Activated CD4-positive, CD25-positive, alpha-beta regulatory T cell treated with anti-CD3 and anti-CD28 coated beads, Interleukin-2, amount 50 U/mL, for 24 hours (primary cell): ENCODE measurements around the gene AKT2.

ENCODE experiments used
- ATAC-seq, 2 donors: fragments of 150-1000 bp; cut with Tn5 transposase; one replicate each; pipeline ENCODE4 v1.10.0; 2021; ENCODE audit warnings: mild to moderate bottlenecking in 1 of 2, moderate library complexity in 1 of 2

Gene AKT2

DNA sequence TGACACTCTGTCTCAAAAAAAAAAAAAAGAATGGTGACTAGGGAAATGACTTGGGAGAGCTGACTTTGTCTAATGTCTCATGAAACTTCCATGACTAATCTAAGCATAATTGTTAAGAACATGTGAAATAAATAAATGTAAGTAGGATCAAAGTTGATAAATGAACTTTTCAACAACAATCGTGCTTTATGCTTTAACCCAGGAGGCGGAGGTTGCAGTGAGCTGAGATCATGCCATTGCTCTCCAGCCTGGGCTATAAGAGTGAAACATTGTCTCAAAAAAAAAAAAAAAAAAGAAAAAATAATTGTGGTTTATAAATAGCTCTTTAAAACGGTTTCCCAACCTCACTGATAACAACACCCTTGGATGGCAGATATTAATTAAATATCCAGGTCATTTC lies 12.9 kb upstream of the AKT2 start:
- no peak for ATAC-seq

DNA sequence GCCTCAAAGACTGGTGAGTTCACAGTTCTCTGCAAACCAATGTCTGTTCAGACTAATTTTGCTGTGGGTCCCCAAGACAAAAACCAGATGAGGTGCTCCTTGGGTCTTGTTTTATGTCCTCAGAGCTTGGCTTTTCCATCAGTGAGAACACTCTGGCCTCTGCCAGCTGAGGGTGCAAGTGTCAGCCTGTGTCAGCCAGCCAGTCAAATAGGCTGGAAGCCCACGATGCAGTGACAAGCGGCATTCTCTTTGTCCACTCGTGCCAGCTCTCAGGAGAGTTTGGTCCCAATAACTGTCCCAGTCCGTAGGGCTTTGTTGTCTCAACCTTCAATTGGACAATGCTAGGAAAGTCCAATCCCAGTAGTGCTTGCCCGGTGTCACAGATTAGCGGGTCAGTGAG lies 9.4 kb upstream of the AKT2 start:
- ATAC-seq = no peak

- no peak for ATAC-seq
Measured at GRCh38 chr19:40286971-40287421, 1.9 kb upstream of the AKT2 start.

- no peak for ATAC-seq
Measured at GRCh38 chr19:40286235-40286970, 1.3 kb upstream of the AKT2 start.

DNA sequence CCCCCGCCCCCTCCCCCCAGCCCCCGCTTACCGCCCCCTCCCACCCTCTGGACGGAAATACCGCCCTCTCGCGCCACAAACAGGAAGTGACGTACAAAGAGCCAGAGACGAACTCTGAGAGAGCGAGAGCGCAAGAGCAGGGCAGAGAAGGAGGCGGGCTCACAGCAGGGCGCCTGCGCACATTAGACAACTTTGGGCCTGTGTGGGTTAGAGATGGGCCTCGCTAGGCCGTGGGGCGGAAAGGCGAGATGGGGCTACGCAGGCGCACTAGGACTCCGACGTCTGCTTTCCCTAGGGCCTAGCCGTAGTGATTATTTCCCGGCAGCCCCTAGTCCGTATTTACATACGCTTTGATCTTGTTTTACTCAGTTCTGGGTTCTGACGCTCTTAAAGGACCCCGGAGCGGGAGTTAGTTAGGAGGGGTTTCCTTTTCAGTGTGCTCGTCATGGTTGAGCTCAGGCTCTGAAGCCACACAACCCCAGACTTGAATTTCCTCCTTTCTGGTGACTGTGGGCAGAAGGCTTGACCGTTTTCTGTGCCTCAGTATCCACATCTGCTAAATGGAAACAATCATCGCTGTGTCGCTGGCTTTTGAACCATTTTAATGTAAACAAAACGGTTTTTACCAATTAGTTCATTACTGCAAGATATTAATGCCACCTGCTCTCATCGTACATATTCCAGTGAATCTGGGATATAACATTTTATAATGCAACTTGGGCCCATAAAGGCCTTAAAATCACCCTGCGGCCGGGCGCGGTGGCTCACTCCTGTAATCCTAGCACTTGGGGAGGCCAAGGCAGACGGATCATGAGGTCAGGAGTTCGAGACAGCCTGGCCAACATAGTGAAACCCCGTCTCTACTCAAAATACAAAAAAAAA lies 449 bp upstream of the AKT2 start:
- peak; percentile 86 to 89 for ATAC-seq

DNA sequence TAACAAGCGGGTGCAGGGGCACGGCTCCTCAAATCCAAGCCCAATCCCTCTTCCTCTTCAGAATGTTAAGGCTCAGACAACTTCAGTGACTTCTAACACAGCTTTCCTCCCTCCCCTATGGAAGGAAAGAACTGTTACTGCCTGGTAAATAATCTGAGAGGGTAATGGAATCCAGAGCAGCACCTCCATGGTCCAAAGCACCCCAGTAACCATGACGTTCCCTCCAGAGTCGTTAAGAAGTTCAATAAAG lies 969 bp downstream of the AKT2 start:
- no peak for ATAC-seq

GRCh38 chr19:40283414-40284250 lies 1.5 kb downstream of the AKT2 start:
- no peak for ATAC-seq

- ATAC-seq = no peak
Measured at GRCh38 chr19:40282920-40283319, 2.2 kb downstream of the AKT2 start.

- no peak for ATAC-seq
Measured at GRCh38 chr19:40282209-40282580, 3.0 kb downstream of the AKT2 start.

- no peak for ATAC-seq
Measured at GRCh38 chr19:40281381-40282208, 3.5 kb downstream of the AKT2 start.

DNA sequence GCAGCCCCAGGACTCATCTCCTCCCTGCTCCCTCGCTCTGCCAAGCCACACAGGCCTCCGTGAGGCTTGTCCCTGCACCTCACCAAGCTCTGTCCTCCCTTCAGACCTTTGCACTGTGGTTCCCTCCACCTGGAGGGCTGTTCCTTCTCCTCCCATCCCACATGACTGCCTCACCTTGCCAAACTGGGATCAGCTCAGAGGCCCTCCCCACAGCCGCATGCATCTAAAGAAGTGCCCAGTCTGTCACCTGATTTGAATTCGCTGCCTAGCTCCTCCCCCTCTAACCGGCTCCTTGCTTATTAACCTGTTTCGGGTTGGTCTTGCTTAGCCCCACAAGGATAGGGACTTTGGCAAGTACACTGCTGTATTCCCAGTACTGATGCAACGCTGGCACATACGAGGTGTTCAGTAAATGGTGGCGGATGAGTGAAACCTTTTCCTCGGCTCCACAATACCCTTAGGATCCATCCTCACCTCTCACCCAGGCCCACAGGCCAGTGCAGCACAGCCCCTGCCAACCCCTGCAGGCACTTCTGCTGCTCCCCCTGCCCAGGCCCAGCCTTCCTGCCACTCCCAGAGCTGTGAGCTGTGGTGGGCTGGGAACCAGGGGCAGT lies 4.4 kb downstream of the AKT2 start:
- ATAC-seq = no peak

DNA sequence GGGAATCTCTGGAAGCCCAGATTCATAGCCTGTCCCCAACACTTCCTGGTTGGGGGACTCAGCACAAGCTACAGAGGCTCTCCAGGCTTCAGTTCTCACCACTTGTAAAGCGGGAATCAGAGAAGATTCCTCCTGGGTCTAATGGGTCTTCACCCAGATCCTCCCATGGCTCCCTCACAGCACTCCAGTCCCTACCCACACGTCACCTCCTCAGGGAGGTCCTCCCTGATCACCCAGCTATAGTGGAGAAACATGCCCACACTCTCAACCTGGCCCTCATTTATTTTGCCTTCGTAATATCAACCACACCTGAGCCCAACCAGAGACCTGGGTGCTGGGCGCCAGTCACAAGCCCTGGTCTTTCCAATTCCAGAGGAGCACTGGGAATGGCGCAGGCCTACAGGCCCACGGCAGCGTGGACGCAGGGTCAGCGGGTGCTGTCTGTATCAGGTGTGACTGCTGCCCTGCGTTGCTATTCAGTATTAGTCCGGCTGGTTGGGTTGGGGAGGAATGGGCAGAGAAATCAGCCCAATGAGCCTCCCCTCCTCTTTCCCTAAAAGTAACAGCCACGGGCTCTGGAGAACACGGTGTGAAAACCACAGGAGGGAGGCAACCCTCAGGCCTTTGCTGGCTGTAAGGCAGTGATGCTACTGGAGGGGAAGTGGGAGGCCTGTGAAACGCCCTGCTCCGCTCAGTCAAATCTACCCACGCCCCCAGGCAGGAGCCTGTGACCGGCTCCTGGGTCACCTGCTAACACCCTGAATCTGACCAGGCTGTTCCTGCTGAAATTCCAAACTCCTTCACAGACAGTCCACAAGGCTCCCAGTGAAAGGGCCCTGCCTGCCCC lies 5.2 kb downstream of the AKT2 start:
- ATAC-seq = no peak

- ATAC-seq = no peak
Measured at GRCh38 chr19:40279120-40279551, 6.0 kb downstream of the AKT2 start.

DNA sequence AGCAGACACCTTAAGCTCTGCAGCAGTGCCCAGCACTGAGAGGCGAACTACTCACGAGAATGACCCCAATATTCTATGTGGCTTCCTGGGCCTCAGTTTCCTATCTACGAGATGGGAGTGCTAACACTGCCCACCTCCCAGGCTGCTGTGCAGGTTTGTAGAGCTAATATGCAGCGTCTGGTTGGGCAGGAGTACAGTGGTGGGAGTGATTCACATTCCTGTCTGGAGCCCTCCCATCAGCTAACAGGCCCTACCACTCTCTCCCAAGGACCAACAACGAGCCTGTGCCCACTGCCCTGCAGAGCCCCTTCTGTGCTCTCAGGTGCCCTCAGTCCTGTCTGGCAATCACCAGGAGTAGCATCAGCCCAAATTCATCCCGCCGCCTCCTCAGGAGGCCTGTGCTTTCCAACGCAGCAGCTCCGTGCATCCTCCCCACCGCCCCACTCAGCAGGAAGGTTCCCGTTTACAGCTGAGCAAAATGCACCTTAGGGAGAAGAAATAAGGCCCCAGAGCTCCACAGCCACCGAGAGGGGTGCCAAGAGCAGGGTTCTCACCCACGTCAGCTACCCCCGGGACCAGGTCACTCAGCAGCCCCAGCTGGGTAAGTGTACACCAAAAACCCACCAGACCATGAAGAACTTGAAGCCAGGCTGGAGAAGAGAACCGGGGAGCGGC lies 6.6 kb downstream of the AKT2 start:
- ATAC-seq = no peak

DNA sequence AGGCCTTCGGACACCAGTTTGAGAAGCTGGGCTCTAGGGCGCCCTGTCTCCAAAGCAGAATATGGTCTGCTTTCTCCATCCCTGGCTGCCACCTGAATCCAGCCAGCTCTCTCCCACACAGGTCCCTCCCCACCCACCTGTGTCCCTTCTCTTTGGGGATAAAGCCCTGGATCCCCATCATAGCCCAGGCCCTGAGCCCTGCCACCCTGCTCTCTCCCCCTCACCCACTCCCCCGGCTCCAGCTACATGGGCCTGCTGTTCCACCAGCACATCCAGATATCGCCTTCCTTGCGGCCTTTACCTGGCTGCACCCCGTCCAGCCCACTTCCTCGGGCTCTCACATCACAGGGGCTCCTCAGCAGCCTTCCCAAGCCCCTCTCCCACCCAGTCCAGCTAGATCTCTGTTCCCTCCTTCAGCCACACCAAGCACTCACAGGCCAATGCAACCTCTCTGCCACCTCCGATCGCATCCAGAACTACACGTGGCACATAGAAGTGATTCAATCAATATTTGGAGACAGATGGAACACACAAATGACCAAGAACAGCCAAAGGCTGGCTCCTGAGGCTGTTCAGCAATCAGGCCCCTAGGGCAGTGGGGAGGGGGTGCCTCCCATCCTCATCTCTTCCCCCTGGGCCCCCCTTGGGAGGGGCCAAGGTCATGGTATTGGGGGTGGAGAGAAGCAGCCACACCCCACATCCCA lies 7.6 kb downstream of the AKT2 start:
- no peak for ATAC-seq

GRCh38 chr19:40274585-40275544 lies 10.3 kb downstream of the AKT2 start:
- peak; percentile 48 to 64 for ATAC-seq

GRCh38 chr19:40273469-40274360 lies 11.4 kb downstream of the AKT2 start:
- no peak for ATAC-seq
